SK-N-SH treated with all-trans-retinoic acid at 6 μM for 48 hours (cell line): ENCODE measurements around the gene RGS6.

Experiments
- ATAC-seq: fragments of 200-7000 bp; cut with Tn5 transposase; 3 replicates; pipeline ENCODE4 v1.9.1; 2020; ENCODE audit warnings: mild to moderate bottlenecking, moderate library complexity
- ARNTL ChIP-seq: fragments of 450-650 bp; formaldehyde crosslinking; IDR thresholded peaks from 2 replicates; pipeline ENCODE4 v1.5.0; 2020; ENCODE audit warnings: low read depth, mild to moderate bottlenecking, moderate library complexity, borderline replicate concordance
- BACH2 ChIP-seq: fragments of 250-450 bp; sonication (Bioruptor Pico); IDR thresholded peaks from 2 replicates; pipeline ENCODE4 v1.9.0; 2021; ENCODE audit warnings: mild to moderate bottlenecking, borderline replicate concordance
- CSDC2 ChIP-seq: fragments of 250-450 bp; sonication (Bioruptor Pico); IDR thresholded peaks from 2 replicates; pipeline ENCODE4 v1.5.0; 2020; ENCODE audit warnings: mild to moderate bottlenecking, moderate library complexity
- CSRNP3 ChIP-seq: fragments of 250-450 bp; sonication (Bioruptor Pico); IDR thresholded peaks from 2 replicates; pipeline ENCODE4 v1.5.1; 2021; ENCODE audit warnings: mild to moderate bottlenecking, moderate library complexity
- ESRRG ChIP-seq: fragments of 250-450 bp; sonication (Bioruptor Pico); IDR thresholded peaks from 2 replicates; pipeline ENCODE4 v1.6.1; 2021; ENCODE audit warnings: mild to moderate bottlenecking
- GLIS3 ChIP-seq: fragments of 250-450 bp; sonication (Bioruptor Pico); IDR thresholded peaks from 2 replicates; pipeline ENCODE4 v1.5.0; 2020; ENCODE audit warnings: mild to moderate bottlenecking, moderate library complexity
- ISL1 ChIP-seq: fragments of 250-450 bp; sonication (Bioruptor Pico); IDR thresholded peaks from 2 replicates; pipeline ENCODE4 v2.1.2; 2022; ENCODE audit warnings: mild to moderate bottlenecking, moderate library complexity
- OSR1 ChIP-seq: fragments of 250-450 bp; sonication (Bioruptor Pico); IDR thresholded peaks from 2 replicates; pipeline ENCODE4 v1.8.0; 2022; ENCODE audit warnings: moderate library complexity, mild to moderate bottlenecking, inconsistent platforms
- POU6F1 ChIP-seq: fragments of 250-450 bp; sonication (Bioruptor Pico); IDR thresholded peaks from 2 replicates; pipeline ENCODE4 v1.8.0; 2021; ENCODE audit warnings: low read depth, mild to moderate bottlenecking, moderate library complexity, borderline replicate concordance
- PPARA ChIP-seq: fragments of 250-450 bp; sonication (Bioruptor Pico); IDR thresholded peaks from 2 replicates; pipeline ENCODE4 v1.5.0; 2020; ENCODE audit warnings: mild to moderate bottlenecking, borderline replicate concordance
- SNAI2 ChIP-seq: fragments of 250-450 bp; sonication (Bioruptor Pico); IDR thresholded peaks from 2 replicates; pipeline ENCODE4 v1.5.0; 2020; ENCODE audit warnings: mild to moderate bottlenecking, moderate library complexity
- TOX ChIP-seq: fragments of 250-450 bp; sonication (Bioruptor Pico); IDR thresholded peaks from 2 replicates; pipeline ENCODE4 v1.8.0; 2021; ENCODE audit warnings: mild to moderate bottlenecking, moderate library complexity, borderline replicate concordance
- TSHZ2 ChIP-seq: fragments of 250-450 bp; sonication (Bioruptor Pico); IDR thresholded peaks from 2 replicates; pipeline ENCODE4 v1.5.0; 2020; ENCODE audit warnings: mild to moderate bottlenecking, moderate library complexity
- ZC3H10 ChIP-seq: fragments of 250-450 bp; sonication (Bioruptor Pico); IDR thresholded peaks from 2 replicates; pipeline ENCODE4 v1.5.1; 2021; ENCODE audit warnings: mild to moderate bottlenecking, moderate library complexity
- ZFP3 ChIP-seq: fragments of 250-450 bp; sonication (Bioruptor Pico); IDR thresholded peaks from 2 replicates; pipeline ENCODE4 v1.5.0; 2020; ENCODE audit warnings: mild to moderate bottlenecking, moderate library complexity
- ZFP30 ChIP-seq: fragments of 450-650 bp; formaldehyde crosslinking; IDR thresholded peaks from 2 replicates; pipeline ENCODE4 v1.5.0; 2022; ENCODE audit warnings: mild to moderate bottlenecking, moderate library complexity
- ZNF70 ChIP-seq: fragments of 450-650 bp; formaldehyde crosslinking; IDR thresholded peaks from 2 replicates; pipeline ENCODE4 v1.5.0; 2020; ENCODE audit warnings: mild to moderate bottlenecking, moderate library complexity
- ZNF8 ChIP-seq: fragments of 450-650 bp; formaldehyde crosslinking; IDR thresholded peaks from 2 replicates; pipeline ENCODE4 v1.5.0; 2020; ENCODE audit warnings: mild to moderate bottlenecking, moderate library complexity
- TF ChIP-seq, protein P1 (sequence below): fragments of 250-450 bp; sonication (Bioruptor Pico); IDR thresholded peaks from 2 replicates; pipeline ENCODE4 v1.8.0; 2020; ENCODE audit warnings: mild to moderate bottlenecking, moderate library complexity, borderline replicate concordance

The RGS6 gene

GRCh38 chr14:72099566-72099965 is 167.3 kb downstream of the RGS6 start (continued):
- TF ChIP-seq CSRNP3, result no peak
- no peak for TF ChIP-seq ARNTL
- TF ChIP-seq CSDC2 (CRISPR knock-in tag), result no peak
- TF ChIP-seq PPARA (CRISPR knock-in tag), result no peak
- no peak for TF ChIP-seq BACH2
- no peak for TF ChIP-seq ZFP30 (CRISPR knock-in tag)
- TF ChIP-seq ZFP3 (CRISPR knock-in tag), result no peak
- TF ChIP-seq POU6F1, result no peak

DNA sequence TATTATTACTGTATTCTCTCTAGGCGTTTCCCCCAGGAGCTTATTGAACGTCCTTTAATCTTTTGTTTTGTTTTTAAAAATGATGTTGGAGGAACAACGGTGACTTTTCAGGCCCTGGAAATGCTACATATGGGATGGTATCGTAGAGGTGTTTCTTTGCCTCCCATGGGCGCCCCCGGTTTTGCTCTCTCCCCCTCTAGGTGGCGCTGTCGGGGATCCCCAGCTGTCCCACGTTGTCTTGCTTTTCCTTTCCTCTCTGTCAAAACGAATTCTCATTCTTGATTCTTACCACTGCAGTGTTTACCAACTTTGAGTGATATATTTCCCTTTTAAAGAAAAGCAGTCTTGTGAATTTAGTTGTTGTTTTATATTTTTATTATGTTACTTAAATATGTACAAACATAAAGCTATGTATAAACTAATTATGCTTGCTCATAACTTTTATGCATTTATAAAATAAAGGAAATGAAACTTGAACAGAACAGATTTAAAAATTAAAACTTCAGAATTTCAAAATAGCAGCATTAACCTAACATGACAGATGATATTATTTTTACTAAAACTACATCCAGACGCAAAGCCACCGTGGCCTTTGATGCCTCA is 171.9 kb downstream of the RGS6 start:
- TF ChIP-seq ESRRG (CRISPR knock-in tag) (no peak), OSR1 (no peak), TSHZ2 (CRISPR knock-in tag) (no peak), ZC3H10 (CRISPR knock-in tag) (no peak), GLIS3 (CRISPR knock-in tag) (no peak), POU6F1 (no peak), ISL1 (CRISPR knock-in tag) (no peak), ARNTL (no peak), PPARA (CRISPR knock-in tag) (no peak), CSDC2 (CRISPR knock-in tag) (no peak), SNAI2 (CRISPR knock-in tag) (no peak), ZNF8 (CRISPR knock-in tag) (no peak), TOX (CRISPR knock-in tag) (no peak), ZNF70 (CRISPR knock-in tag) (no peak), ZFP30 (CRISPR knock-in tag) (no peak)
- TF ChIP-seq, protein P1, sequence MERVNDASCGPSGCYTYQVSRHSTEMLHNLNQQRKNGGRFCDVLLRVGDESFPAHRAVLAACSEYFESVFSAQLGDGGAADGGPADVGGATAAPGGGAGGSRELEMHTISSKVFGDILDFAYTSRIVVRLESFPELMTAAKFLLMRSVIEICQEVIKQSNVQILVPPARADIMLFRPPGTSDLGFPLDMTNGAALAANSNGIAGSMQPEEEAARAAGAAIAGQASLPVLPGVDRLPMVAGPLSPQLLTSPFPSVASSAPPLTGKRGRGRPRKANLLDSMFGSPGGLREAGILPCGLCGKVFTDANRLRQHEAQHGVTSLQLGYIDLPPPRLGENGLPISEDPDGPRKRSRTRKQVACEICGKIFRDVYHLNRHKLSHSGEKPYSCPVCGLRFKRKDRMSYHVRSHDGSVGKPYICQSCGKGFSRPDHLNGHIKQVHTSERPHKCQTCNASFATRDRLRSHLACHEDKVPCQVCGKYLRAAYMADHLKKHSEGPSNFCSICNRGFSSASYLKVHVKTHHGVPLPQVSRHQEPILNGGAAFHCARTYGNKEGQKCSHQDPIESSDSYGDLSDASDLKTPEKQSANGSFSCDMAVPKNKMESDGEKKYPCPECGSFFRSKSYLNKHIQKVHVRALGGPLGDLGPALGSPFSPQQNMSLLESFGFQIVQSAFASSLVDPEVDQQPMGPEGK, result no peak
- ATAC-seq, result peak; percentile 80

DNA sequence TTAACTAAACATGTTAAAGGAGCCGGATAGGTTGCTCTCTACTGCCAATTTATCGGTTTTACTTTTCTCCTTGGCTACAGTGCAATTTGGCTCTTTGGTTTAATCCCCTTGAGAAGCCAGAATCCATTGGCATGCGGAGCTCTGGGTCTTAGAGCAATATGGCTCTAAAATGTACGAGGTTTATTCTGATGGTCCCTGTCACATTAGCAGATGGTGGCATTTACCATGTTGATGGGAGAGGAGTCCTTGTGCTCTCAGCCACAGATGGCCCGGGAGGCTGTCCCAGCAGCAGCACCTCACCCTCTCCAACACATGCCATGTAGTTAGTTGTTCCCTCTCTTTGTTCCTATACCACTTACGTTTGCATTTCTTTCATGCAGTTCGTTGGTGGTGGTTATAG is 179.7 kb downstream of the RGS6 start:
- ATAC-seq, result no peak
- TF ChIP-seq OSR1, result no peak
- TF ChIP-seq TSHZ2 (CRISPR knock-in tag), result no peak
- TF ChIP-seq ZNF8 (CRISPR knock-in tag), result no peak
- TF ChIP-seq ESRRG (CRISPR knock-in tag), result no peak
